Gastroesophageal sphincter (tissue), 3 donors: ENCODE data around the gene COL6A3.

ENCODE experiments used
- EP300 ChIP-seq: sonication (generic); formaldehyde crosslinking; IDR thresholded peaks from one replicate; pipeline ENCODE4 v1.6.1; 2017; ENCODE audit warnings: antibody characterized with exemption, mild to moderate bottlenecking
- POLR2A ChIP-seq, 2 donors: fragments of 450-650 bp; IDR thresholded peaks; one replicate each; pipeline ENCODE4 v1.6.1; 2017; ENCODE audit warnings: antibody characterized with exemption in 2 of 2, mild to moderate bottlenecking in 2 of 2, moderate library complexity in 1 of 2
- POLR2AphosphoS5 ChIP-seq: sonication (generic); formaldehyde crosslinking; IDR thresholded peaks from one replicate; pipeline ENCODE4 v1.6.1; 2017; ENCODE audit warnings: antibody characterized with exemption
- TF ChIP-seq, protein P1 (sequence below), 4 experiments: fragments of 200-600 bp in 2 of 4; fragments of 450-650 bp in 2 of 4; sonication (generic) in 1 of 4; IDR thresholded peaks; one replicate each; pipeline ENCODE4 v1.5.1; 2017 to 2019; ENCODE audit warnings: antibody characterized with exemption in 4 of 4, mild to moderate bottlenecking in 2 of 4, moderate library complexity in 2 of 4

DNA sequence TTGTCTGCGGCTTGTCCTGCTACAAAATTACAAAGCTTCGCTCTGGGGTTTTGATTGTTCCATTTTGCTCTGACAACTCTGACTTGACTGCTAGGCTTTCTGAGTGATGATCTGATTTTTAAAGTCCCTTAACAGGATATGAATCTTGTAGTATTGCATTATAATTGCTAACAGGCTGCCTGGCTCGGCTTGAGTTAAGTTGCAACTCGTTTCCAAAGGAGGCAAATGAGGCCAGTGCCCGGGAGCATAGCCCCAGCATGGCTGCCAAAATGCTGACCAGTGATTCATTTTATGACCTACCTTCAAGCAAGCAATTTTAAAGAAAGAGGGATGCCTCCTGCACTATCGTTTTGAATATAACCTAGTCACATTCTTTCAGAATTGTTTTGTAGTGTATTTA is 135.4 kb downstream of the COL6A3 start:
- TF ChIP-seq, protein P1, sequence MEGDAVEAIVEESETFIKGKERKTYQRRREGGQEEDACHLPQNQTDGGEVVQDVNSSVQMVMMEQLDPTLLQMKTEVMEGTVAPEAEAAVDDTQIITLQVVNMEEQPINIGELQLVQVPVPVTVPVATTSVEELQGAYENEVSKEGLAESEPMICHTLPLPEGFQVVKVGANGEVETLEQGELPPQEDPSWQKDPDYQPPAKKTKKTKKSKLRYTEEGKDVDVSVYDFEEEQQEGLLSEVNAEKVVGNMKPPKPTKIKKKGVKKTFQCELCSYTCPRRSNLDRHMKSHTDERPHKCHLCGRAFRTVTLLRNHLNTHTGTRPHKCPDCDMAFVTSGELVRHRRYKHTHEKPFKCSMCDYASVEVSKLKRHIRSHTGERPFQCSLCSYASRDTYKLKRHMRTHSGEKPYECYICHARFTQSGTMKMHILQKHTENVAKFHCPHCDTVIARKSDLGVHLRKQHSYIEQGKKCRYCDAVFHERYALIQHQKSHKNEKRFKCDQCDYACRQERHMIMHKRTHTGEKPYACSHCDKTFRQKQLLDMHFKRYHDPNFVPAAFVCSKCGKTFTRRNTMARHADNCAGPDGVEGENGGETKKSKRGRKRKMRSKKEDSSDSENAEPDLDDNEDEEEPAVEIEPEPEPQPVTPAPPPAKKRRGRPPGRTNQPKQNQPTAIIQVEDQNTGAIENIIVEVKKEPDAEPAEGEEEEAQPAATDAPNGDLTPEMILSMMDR (IDR thresholded peaks at IDR 0.05) = no peak
- TF ChIP-seq EP300 (no peak), POLR2A (IDR thresholded peaks at IDR 0.05) (no peak), POLR2AphosphoS5 (peak; percentile 81)
